LHCN-M2 (cell line): Measurements from ENCODE around the gene MRPL10. TPM values are rescaled to one million over a fixed set of nuclear protein-coding genes. Genes with fewer than 3 reads are reported as not detected.
A peak's percentile ranks its signal among the peaks of the same experiment; 100 is the strongest.

Experiments
- DNase-seq: peaks from one replicate; pipeline ENCODE4 v3.0.0-alpha.2; 2012; ENCODE audit warnings: low read depth
- total RNA-seq: library from RNA; depleted of rRNA; stranded (reverse); fragments of >200 nt; gene quantifications from 2 replicates; pipeline ENCODE4 v1.2.3, GENCODE V29; 2014

MRPL10 gene
- total RNA-seq, 1 experiment from 2014 or later, result 47.5 TPM

- DNase-seq, result no peak
These were observed 17.8 kb downstream of the MRPL10 start for GRCh38 chr17:47813512-47814031.

- DNase-seq, result no peak
These were observed 18.3 kb downstream of the MRPL10 start for GRCh38 chr17:47813077-47813476.

- no peak for DNase-seq
These were observed 19.0 kb downstream of the MRPL10 start for GRCh38 chr17:47812146-47812920.

DNA sequence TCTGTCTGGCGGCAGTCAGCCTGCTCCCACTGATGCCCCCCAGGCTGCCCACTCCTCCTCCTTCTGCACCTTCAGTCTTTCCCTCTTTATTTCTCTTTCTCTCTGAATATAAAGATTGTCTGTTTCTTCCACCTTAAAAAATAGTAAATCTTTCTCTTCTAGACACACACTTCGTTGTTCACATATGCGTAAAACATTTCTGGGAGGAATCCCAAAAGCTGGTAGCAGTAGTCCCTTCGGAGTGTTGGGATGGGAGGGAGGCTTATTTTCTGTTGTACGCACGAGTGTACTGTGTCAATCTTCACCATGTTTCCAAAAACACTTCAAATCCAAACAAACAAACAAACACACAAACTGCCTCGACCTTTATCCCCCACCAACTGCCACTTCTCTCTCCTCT lies 19.6 kb downstream of the MRPL10 start:
- DNase-seq, result no peak

- DNase-seq, result no peak
These were observed 20.3 kb downstream of the MRPL10 start for GRCh38 chr17:47810901-47811635.

- DNase-seq, result peak; percentile 88
These were observed 21.0 kb downstream of the MRPL10 start for GRCh38 chr17:47810200-47810821.

DNA sequence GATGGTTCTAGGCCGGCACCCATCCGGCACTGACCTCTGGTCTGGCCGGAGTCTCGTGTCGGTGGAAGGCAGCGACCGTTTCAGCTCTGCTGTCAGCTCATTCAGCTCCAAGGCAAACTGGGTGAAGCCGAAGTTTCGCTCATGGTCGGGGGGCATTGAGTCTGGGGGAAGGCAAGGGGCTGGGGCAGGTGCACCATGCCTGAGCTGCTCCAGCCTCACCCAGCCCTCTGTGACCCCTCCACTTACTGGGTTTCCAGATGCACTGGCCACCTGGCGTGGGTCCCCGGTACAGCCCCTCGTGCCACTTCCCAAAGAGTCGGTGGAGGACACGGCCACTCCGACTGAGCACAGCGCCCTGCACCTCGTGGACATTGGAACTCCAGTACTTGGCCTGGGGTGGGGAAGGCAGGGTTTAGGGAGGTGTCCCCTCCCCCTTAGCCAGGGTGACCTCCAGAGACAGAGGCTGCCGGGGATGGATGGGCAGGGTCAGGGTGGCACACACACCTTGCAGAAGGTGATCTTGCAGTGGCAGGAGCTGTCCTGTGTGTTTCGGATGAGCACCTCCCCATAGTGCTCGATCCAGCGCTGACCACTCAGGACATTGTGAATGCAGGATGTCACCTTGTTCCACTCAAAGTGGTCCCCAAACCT lies 22.4 kb downstream of the MRPL10 start:
- DNase-seq, result no peak

GRCh38 chr17:47808036-47808829 lies 23.1 kb downstream of the MRPL10 start:
- DNase-seq, result no peak

GRCh38 chr17:47807421-47807820 lies 23.9 kb downstream of the MRPL10 start:
- DNase-seq, result no peak

DNA sequence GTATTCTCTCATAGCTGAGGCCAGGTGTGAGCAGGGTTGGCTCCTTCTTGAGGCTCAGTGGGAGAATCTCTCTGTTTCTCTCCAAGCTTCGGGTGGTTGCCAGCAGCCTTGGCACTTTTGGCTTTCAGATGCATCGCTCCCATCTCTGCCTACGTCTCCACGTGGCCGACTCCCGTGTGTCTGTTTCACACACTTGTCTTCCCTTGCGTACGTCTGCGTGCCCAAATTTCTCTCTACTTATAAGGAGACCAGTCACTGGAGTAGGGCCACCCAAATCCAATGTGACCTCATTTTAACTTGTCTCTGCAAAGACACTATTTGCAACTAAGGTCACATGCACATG lies 24.5 kb downstream of the MRPL10 start:
- no peak for DNase-seq

GRCh38 chr17:47806026-47806912 lies 25.1 kb downstream of the MRPL10 start:
- no peak for DNase-seq

- DNase-seq, result no peak
These were observed 26.9 kb downstream of the MRPL10 start for GRCh38 chr17:47804461-47804860.

DNA sequence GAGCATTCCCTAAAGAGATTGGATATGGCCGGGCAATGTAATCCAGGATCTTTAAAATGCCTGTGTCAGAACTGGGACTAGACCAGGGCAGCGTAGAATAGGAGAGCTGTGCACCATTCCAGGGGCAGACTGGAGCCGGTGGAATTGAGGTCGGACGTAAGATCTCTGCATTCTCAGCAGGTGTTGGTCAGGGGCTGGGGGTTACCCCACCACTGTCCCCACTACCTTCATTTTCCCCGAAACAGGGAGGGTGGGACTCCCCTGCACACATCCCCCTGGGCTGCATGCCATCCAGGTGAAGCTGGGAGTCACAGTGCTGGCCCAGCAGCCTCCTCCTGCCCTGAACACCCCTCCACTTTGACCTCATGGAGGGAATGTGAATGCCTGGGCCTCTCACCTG lies 27.6 kb downstream of the MRPL10 start:
- DNase-seq, result no peak

GRCh38 chr17:47803201-47803600 lies 28.1 kb downstream of the MRPL10 start:
- DNase-seq, result no peak

- peak; percentile 61 for DNase-seq
These were observed 28.9 kb downstream of the MRPL10 start for GRCh38 chr17:47802341-47803022.

GRCh38 chr17:47801906-47802305 lies 29.4 kb downstream of the MRPL10 start:
- no peak for DNase-seq

DNA sequence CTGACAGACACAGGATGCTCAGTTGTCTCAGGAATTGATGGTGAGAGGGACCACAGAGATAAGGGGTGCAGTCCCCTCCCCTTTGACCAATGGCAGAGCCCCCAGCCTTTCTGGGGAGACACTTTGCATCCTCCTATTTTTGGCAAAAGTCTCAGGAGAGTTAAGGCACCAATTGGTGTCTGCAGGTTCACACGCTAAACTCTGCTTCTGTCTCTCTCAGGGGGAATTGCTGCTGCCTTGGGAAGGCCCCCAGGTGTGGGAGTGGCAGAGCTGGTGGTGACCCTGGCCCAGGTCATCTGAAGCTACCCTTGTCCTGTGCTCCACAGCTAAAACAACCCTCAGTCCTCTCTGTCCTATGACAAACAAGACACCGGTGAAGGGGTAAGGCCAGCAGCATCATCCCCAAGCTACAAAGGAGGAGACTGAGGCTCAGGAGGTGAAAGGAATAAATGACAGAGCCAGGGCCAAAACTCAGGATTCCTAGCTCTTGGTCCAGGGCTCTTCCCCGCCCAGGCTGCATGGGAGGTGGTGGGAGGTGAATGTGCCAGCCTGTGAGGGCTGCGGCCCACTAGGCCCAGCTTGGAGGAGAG lies 30.1 kb downstream of the MRPL10 start:
- DNase-seq, result no peak

GRCh38 chr17:47800686-47801085 lies 30.7 kb downstream of the MRPL10 start:
- DNase-seq, result no peak

DNA sequence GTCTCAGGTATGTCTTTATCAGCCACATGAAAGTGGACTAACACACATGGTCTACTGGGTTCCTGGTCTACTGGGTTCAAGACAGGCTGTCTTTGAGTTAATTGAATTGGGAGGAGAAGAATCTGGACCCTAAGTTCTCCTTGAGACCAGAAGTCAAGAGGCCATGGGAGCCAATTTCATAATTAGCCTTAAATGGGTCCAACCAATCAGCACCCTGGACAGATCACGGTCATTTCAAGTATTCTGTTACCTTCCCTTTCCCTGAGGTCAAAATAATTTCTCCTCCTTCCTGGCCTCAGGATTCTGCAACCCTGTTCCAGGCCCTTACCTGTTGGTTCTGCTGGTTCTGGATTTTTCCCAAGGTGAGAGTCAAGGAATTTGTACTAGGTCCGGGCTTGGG lies 33.5 kb downstream of the MRPL10 start:
- no peak for DNase-seq
